ENCODE results near the gene HDAC4. TPM values are rescaled to one million over a fixed set of nuclear protein-coding genes. Genes with fewer than 3 reads are reported as not detected.

Gene HDAC4
- total RNA-seq, 1 donor from 2014 or later, result 30.7 TPM

GRCh38 chr2:239362507-239362906 is 38.3 kb downstream of the HDAC4 start:
- DNase-seq (ENCODE audit: missing footprints) (no peak), ATAC-seq (no peak)
- intact Hi-C loops (cut with DNase I), result no loop called here

DNA sequence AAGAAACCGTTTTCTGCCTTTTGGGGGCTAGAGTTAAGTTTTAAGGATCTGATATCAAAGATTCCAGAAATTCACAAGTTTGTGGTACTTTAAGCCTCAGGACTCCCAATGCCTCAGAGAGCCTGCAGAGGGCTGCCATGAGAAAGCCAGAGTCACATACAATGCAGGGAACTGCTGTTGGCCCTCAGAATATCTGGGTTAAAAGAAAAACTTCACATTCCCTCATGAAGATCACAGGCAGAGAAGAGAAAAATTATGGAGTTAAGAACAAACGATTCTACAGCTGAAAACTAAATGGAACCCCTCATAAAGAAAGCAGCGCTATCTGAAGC is 39.5 kb downstream of the HDAC4 start:
- no peak for DNase-seq (ENCODE audit: missing footprints)
- no peak for ATAC-seq
- intact Hi-C loops (cut with DNase I), result no loop called here

DNA sequence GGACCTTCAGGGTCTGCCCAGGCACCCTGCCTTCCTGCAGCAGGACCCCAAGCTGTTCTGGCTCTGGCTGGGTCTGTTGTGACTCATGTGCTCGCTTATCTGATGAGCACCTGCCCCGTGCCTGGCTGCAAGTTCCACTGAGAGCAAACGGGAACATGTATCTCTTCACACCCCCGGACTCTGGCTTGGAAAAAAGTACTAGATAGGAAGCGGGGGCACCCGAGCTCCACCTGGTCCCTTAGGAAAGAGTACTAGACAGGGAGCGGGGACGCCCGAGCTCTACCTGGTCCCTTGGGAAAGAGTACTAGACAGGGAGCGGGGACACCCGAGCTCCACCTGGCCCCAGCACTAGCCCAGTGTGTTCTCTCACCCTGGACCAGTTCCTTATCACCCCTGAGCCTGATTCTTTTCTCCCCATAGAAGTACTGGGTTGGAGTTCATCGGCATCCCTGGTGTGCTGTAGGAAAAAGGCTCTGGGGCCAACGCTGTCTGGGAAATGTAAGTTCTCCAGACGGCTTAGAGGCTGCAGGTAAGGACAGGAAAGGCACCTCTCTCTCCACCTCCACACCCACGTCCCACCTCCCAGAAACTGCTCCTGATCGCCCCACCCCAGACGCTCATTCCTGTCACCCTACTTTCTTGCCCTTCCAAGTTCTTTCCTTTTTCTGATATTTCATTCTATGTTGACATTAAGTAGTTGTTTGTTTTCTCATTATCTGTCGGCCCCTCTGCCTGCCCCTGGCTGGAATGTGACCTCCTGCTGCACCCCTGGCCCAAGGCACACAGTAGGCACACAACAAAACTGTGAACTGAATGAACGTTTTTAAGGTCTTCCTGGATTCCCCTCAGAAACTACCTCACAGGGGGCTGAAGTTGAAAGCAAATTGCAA is 40.2 kb downstream of the HDAC4 start:
- intact Hi-C loops (cut with DNase I), result no loop called here
- DNase-seq (ENCODE audit: missing footprints) (no peak), ATAC-seq (no peak)

DNA sequence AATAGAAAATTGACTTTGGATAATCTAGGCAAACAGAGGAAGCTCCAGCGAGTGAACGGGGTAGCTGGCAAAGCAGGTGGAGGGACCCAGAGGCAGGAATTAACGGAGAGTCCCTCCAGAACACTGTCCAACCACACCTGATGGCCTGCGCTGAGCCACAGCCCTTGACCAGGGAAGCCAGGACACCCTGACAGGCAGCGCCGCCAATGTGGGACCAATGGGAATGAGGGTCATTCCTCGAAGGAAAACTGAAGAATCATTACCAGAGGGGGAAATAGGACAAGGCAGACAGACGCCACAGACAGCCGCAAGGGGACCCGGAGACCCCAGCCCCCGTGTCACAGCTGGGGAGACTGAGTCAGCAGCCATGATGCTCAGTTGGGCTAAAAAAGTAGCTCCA is 40.8 kb downstream of the HDAC4 start:
- ATAC-seq (no peak), DNase-seq (ENCODE audit: missing footprints) (no peak)
- intact Hi-C loops (cut with DNase I), result no loop called here

DNA sequence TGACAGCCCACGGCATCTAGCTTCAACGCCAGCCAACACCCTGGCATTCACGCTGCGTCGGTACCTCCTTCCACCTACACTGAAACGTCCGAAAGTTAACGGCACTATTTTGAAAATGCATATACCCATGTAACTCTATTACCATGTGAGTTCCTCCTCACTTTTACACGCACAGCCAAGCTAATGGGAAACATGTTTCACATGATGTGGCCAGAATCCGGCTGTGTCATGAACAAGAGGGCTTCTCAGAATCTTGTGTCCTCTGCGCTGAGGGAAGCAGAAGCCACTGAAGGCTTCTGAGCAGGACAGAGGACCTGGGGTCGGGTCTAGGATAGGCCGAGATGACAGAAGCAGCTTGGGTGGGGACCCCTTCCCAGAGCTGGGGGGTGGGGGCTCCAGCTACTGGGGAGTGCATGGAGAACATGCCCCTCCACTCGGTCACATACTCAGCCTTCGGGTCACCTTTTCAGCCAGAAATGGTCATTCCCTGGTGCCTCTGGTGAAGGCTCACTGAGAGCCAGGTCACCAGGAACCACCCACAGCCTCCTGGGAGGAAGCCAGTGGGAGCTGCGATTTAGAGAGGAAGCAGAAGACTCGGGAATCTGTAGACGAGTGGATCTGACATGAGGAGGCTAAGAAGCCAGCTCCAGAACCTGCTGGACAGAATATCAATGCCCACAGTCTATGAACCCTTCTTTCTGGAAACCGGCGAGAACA is 41.5 kb downstream of the HDAC4 start:
- intact Hi-C loops (cut with DNase I), result no loop called here
- no peak for ATAC-seq
- DNase-seq (ENCODE audit: missing footprints), result no peak

GRCh38 chr2:239358062-239358754 is 42.6 kb downstream of the HDAC4 start:
- intact Hi-C loops (cut with DNase I), result no loop called here
- no peak for DNase-seq (ENCODE audit: missing footprints)
- no peak for ATAC-seq

- no peak for DNase-seq (ENCODE audit: missing footprints)
- intact Hi-C loops (cut with DNase I), result no loop called here
- peak; percentile 73 for ATAC-seq
These were observed 45.1 kb downstream of the HDAC4 start for GRCh38 chr2:239355724-239356123.

- DNase-seq (ENCODE audit: missing footprints) (no peak), ATAC-seq (peak; percentile 49)
- intact Hi-C loops (cut with DNase I), result no loop called here
These were observed 45.7 kb downstream of the HDAC4 start for GRCh38 chr2:239355139-239355538.

- intact Hi-C loops (cut with DNase I), result no loop called here
- DNase-seq (ENCODE audit: missing footprints), result no peak
- ATAC-seq, result no peak
These were observed 46.1 kb downstream of the HDAC4 start for GRCh38 chr2:239354791-239355136.

DNA sequence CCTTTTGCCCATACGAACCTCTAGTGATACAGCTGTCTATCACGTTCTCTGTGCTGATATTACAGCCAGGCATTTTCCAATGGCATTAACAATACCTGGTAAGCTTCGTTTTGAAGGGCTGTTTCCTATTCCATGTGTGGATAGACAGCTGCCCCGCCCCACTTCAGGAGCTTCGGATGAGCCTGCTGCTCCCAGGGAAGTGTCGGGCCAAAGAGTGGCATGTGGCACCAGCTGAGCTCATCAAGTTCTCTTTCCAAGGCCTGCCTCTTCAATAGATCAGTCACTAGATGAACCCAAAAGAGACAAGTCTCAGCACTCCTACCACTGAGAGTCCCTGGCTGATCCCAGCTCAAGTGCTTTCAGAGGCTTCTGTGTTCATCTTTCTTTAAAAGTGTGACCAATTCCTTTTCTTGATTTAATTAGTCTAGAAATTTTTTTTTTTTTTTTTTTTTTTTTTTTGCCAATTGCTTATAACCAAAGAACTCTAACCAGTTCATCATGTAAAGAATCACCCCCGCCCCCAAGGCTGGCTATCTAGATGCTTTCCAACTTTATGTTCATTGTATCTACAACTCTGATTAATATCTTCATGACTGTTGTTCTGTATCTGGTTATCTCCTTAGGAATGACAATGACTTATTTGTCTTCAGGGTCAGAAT is 46.6 kb downstream of the HDAC4 start:
- ATAC-seq, result no peak
- no peak for DNase-seq (ENCODE audit: missing footprints)
- intact Hi-C loops (cut with DNase I), result no loop called here

- intact Hi-C loops (cut with DNase I), result no loop called here
- DNase-seq (ENCODE audit: missing footprints) (no peak), ATAC-seq (no peak)
These were observed 47.1 kb downstream of the HDAC4 start for GRCh38 chr2:239353692-239354091.

- intact Hi-C loops (cut with DNase I), result no loop called here
- no peak for ATAC-seq
- no peak for DNase-seq (ENCODE audit: missing footprints)
These were observed 49.1 kb downstream of the HDAC4 start for GRCh38 chr2:239351687-239352086.

DNA sequence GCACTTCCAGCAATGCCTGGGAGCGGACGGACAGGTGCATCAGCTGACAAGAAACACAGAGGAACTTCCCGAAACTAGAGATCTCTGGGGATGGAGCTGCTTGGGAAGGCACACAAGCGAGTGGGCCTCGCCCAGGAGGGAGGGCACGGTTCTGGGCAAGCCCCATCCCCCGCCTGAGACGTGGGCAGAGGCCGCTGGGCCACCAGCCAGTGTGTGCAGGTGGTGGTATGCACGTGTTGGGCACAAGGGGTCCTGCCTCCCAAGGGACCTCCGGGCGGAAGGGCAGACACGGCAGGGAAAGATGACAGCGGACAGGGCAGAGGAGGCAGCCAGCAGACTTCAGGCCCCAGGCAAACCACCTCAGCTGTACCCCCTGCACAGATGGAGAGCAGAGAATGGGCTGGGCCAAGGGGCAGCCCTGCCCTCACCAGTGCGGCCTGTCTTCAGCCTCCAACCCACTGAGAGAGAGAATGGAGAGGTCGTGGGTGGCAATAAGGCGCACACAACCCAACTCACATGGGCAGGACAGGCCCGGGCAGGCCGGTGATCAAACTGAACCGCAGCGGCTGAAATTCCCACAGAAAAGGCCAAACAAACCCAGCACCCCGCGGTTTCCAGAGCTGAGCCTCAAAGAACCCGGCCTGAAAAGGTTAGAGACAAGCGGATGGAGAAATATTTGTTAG is 51.2 kb downstream of the HDAC4 start:
- DNase-seq (ENCODE audit: missing footprints), result no peak
- intact Hi-C loops (cut with DNase I), result no loop called here
- ATAC-seq, result no peak

GRCh38 chr2:239348563-239349452 is 52.0 kb downstream of the HDAC4 start:
- no peak for DNase-seq (ENCODE audit: missing footprints)
- peak; percentile 43 for ATAC-seq
- intact Hi-C loops (cut with DNase I), result no loop called here

GRCh38 chr2:239346676-239347075 is 54.1 kb downstream of the HDAC4 start:
- DNase-seq (ENCODE audit: missing footprints) (no peak), ATAC-seq (no peak)
- intact Hi-C loops (cut with DNase I), result no loop called here

- intact Hi-C loops (cut with DNase I), result no loop called here
- ATAC-seq (peak; percentile 4), DNase-seq (ENCODE audit: missing footprints) (no peak)
These were observed 55.6 kb downstream of the HDAC4 start for GRCh38 chr2:239345251-239345650.

GRCh38 chr2:239344857-239345216 is 56.0 kb downstream of the HDAC4 start:
- ATAC-seq (no peak), DNase-seq (ENCODE audit: missing footprints) (no peak)
- intact Hi-C loops (cut with DNase I), result no loop called here
